SK-N-SH (cell line): ENCODE data around the gene KLHL4. TPM values are rescaled to one million over a fixed set of nuclear protein-coding genes. Genes with fewer than 3 reads are reported as not detected.
"Not testable (repeated sequence)": the region's sequence is repeated elsewhere in the genome, so short reads cannot be mapped to it uniquely, and the experiment has no call there.

Experiments
- CTCF ChIA-PET: fragments of 300-600, 350-600 bp; formaldehyde crosslinking; extraction: SDS; loops from one replicate; lab custom pipeline; 2021; lab: Yijun Ruan, JAX
- POLR2A ChIA-PET: fragments of 350-600 bp; sonication (Branson Sonifier 250); formaldehyde crosslinking; extraction: SDS; loops from one replicate; lab custom pipeline; 2020; ENCODE audit warnings: antibody characterized with exemption, inconsistent platforms; lab: Yijun Ruan, JAX
- DNase-seq: peaks from one replicate; pipeline ENCODE4 v3.0.0; 2012
- H2AFZ ChIP-seq: fragments of 200-600 bp; sonication (generic); 2 replicates; pipeline ENCODE4 v1.8.1; 2016; ENCODE audit warnings: antibody characterized with exemption, mild to moderate bottlenecking, low read depth
- H3F3A ChIP-seq: fragments of 200-600 bp; sonication (generic); replicated peaks from 2 replicates; pipeline ENCODE3; 2016; ENCODE audit warnings: antibody characterized with exemption, mild to moderate bottlenecking; ENCODE audit not compliant: insufficient read depth
- H3K27ac ChIP-seq, 2 experiments: fragments of 200-500 bp in 1 of 2; fragments of 200-600 bp in 1 of 2; sonication (Bioruptor generic) in 1 of 2; sonication (generic), shearing (Covaris generic) in 1 of 2; 2 replicates each; pipeline versions ENCODE4 v1.5.1 to v1.6.1; 2014 to 2016; ENCODE audit warnings: low read depth in 2 of 2, inconsistent platforms in 1 of 2, low read length in 1 of 2, mild to moderate bottlenecking in 1 of 2, mixed read lengths in 1 of 2
- H3K27me3 ChIP-seq: fragments of 200-600 bp; sonication (generic), shearing (Covaris generic); 2 replicates; pipeline ENCODE4 v1.6.1; 2016; ENCODE audit warnings: mixed run types; ENCODE audit not compliant: insufficient read depth
- H3K36me3 ChIP-seq, 2 experiments: fragments of 200-500 bp in 1 of 2; fragments of 200-600 bp in 1 of 2; sonication (Bioruptor generic) in 1 of 2; sonication (generic) in 1 of 2; replicated peaks in 1 of 2; 2 replicates each; pipeline versions ENCODE3 to v1.5.1; 2014 to 2016; ENCODE audit warnings: low read length in 1 of 2, mild to moderate bottlenecking in 1 of 2; ENCODE audit not compliant: insufficient read depth in 2 of 2, control insufficient read depth in 1 of 2
- H3K4me1 ChIP-seq, 2 experiments: fragments of 200-500 bp in 1 of 2; fragments of 200-600 bp in 1 of 2; sonication (Bioruptor generic) in 1 of 2; sonication (generic), shearing (Covaris generic) in 1 of 2; 2 replicates each; pipeline versions ENCODE4 v1.5.1 to v1.6.1; 2014 to 2016; ENCODE audit warnings: low read depth in 1 of 2, low read length in 1 of 2, mixed run types in 1 of 2; ENCODE audit not compliant: insufficient read depth in 2 of 2, control insufficient read depth in 1 of 2
- H3K4me2 ChIP-seq: fragments of 200-600 bp; sonication (generic), shearing (Covaris generic); 2 replicates; pipeline ENCODE4 v1.6.1; 2017; ENCODE audit warnings: mixed run types
- H3K4me3 ChIP-seq, 2 experiments: fragments of 200-500 bp in 1 of 2; fragments of 200-600 bp in 1 of 2; sonication (Bioruptor generic) in 1 of 2; sonication (generic), shearing (Covaris generic) in 1 of 2; 2 replicates each; pipeline versions ENCODE4 v1.5.1 to v1.8.1; 2014 to 2016; ENCODE audit warnings: low read depth in 2 of 2, inconsistent platforms in 1 of 2, low read length in 1 of 2, mild to moderate bottlenecking in 1 of 2, mixed read lengths in 1 of 2, moderate library complexity in 1 of 2
- H3K79me2 ChIP-seq: fragments of 200-600 bp; sonication (generic); 2 replicates; pipeline ENCODE4 v1.8.1; 2017; ENCODE audit warnings: mild to moderate bottlenecking; ENCODE audit not compliant: insufficient read depth
- H3K9ac ChIP-seq: fragments of 200-600 bp; sonication (generic); 2 replicates; pipeline ENCODE4 v1.6.1; 2017; ENCODE audit warnings: mixed run types
- H3K9me2 ChIP-seq: fragments of 200-600 bp; sonication (generic); 2 replicates; pipeline ENCODE4 v1.6.1; 2017; ENCODE audit warnings: mixed run types
- H3K9me3 ChIP-seq: fragments of 200-600 bp; sonication (generic); 2 replicates; pipeline ENCODE4 v1.6.1; 2017; ENCODE audit warnings: mixed run types, mild to moderate bottlenecking, moderate library complexity
- H4K20me1 ChIP-seq: fragments of 200-600 bp; sonication (generic); 2 replicates; pipeline ENCODE4 v1.6.1; 2017; ENCODE audit warnings: mild to moderate bottlenecking, mixed run types; ENCODE audit not compliant: insufficient read depth
- CHD2 ChIP-seq: fragments of 150-350 bp; IDR thresholded peaks from 2 replicates; pipeline ENCODE4 v1.6.1; 2018; ENCODE audit warnings: low read length; ENCODE audit not compliant: partially characterized antibody
- ELF1 ChIP-seq: IDR thresholded peaks from 2 replicates; pipeline ENCODE4 v1.4.0; 2012
- EZH2phosphoT487 ChIP-seq: fragments of 200-600 bp; sonication (generic); IDR thresholded peaks from 2 replicates; pipeline ENCODE4 v1.6.1; 2017; ENCODE audit warnings: low read depth, mixed run types, mild to moderate bottlenecking, antibody characterized with exemption, moderate library complexity, borderline replicate concordance
- FOSL2 ChIP-seq: IDR thresholded peaks from 2 replicates; pipeline ENCODE4 v1.4.0; 2012; ENCODE audit warnings: low read depth, mild to moderate bottlenecking, moderate library complexity, borderline replicate concordance
- GABPA ChIP-seq: IDR thresholded peaks from 2 replicates; pipeline ENCODE4 v1.4.0; 2012; ENCODE audit warnings: low read depth, mild to moderate bottlenecking
- GATA2 ChIP-seq: sonication (generic); formaldehyde crosslinking; IDR thresholded peaks from 2 replicates; pipeline ENCODE4 v1.5.0; 2020; ENCODE audit warnings: mild to moderate bottlenecking, missing genetic modification reagents
- JUND ChIP-seq: IDR thresholded peaks from 2 replicates; pipeline ENCODE4 v1.4.0; 2012
- MEF2A ChIP-seq: IDR thresholded peaks from 2 replicates; pipeline ENCODE4 v1.4.0; 2012; ENCODE audit warnings: low read depth, borderline replicate concordance
- MXI1 ChIP-seq: IDR thresholded peaks from 2 replicates; pipeline ENCODE4 v1.6.1; 2012; ENCODE audit warnings: mild to moderate bottlenecking, low read depth, low read length, improper control_type of control experiment
- NFIC ChIP-seq: IDR thresholded peaks from 2 replicates; pipeline ENCODE4 v1.4.0; 2012; ENCODE audit warnings: borderline replicate concordance
- RFX5 ChIP-seq: IDR thresholded peaks from 2 replicates; pipeline ENCODE4 v1.6.1; 2012; ENCODE audit warnings: mild to moderate bottlenecking, improper control_type of control experiment, low read length
- SMC3 ChIP-seq: IDR thresholded peaks from 2 replicates; pipeline ENCODE4 v1.6.1; 2012; ENCODE audit warnings: low read depth, low read length, improper control_type of control experiment
- TCF12 ChIP-seq: IDR thresholded peaks from 2 replicates; pipeline ENCODE4 v1.4.0; 2012
- USF2 ChIP-seq: fragments of 150-350 bp; IDR thresholded peaks from 2 replicates; pipeline ENCODE4 v1.6.1; 2017; ENCODE audit warnings: antibody characterized with exemption, low read length, low read depth, borderline replicate concordance
- YY1 ChIP-seq: IDR thresholded peaks from 2 replicates; pipeline ENCODE4 v1.4.0; 2012; ENCODE audit warnings: low read depth, mild to moderate bottlenecking
- WGBS: methylation state at CpG from one replicate; pipeline ENCODE4 v1.1.6; 2017; ENCODE audit warnings: low lambda C conversion rate; 5-methylcytosine and 5-hydroxymethylcytosine counted together
- polyA plus RNA-seq, 3 experiments: library from polyadenylated mRNA; depleted of rRNA; stranded (reverse); fragments of >200 nt; gene quantifications; 2 replicates each; pipeline ENCODE4 v1.2.3, GENCODE V29; 2012
- TF ChIP-seq, protein P1 (sequence below): fragments of 200-600 bp; sonication (generic); IDR thresholded peaks from 2 replicates; pipeline ENCODE4 v1.6.1; 2017; ENCODE audit warnings: antibody characterized with exemption, mild to moderate bottlenecking, moderate library complexity
- TF ChIP-seq, protein P2 (sequence below): IDR thresholded peaks from 2 replicates; pipeline ENCODE4; 2012

KLHL4 gene
- polyA plus RNA-seq, 1 of the 3 experiments (the other 2 are of a cell fraction) = 0.18 TPM

GRCh38 chrX:87475793-87476192 lies 41.8 kb upstream of the KLHL4 start:
- Histone ChIP-seq H3K9me2 (no peaks in the 10 kb centered on the region), H3K9me3 (no peaks in the 10 kb centered on the region), H3K27me3 (no peaks in the 10 kb centered on the region; the same call in 1 of the 2 replicates), H3K4me3 (no peak overlapping the region), H3K9ac (no peak overlapping the region), H3K4me1 (no peaks in the 10 kb centered on the region), H3K27ac (no peak overlapping the region), H3K4me2 (no peak overlapping the region), H2AFZ (no peak overlapping the region), H3F3A (no peaks in the 10 kb centered on the region), H4K20me1 (no peaks in the 10 kb centered on the region), H3K79me2 (no peaks in the 10 kb centered on the region), H3K36me3 (no peaks in the 10 kb centered on the region)
- TF ChIP-seq MXI1 (no peak), ELF1 (no peak), JUND (no peak), CHD2 (no peak), SMC3 (no peak), EZH2phosphoT487 (no peak), TCF12 (no peak)
- TF ChIP-seq, protein P1, sequence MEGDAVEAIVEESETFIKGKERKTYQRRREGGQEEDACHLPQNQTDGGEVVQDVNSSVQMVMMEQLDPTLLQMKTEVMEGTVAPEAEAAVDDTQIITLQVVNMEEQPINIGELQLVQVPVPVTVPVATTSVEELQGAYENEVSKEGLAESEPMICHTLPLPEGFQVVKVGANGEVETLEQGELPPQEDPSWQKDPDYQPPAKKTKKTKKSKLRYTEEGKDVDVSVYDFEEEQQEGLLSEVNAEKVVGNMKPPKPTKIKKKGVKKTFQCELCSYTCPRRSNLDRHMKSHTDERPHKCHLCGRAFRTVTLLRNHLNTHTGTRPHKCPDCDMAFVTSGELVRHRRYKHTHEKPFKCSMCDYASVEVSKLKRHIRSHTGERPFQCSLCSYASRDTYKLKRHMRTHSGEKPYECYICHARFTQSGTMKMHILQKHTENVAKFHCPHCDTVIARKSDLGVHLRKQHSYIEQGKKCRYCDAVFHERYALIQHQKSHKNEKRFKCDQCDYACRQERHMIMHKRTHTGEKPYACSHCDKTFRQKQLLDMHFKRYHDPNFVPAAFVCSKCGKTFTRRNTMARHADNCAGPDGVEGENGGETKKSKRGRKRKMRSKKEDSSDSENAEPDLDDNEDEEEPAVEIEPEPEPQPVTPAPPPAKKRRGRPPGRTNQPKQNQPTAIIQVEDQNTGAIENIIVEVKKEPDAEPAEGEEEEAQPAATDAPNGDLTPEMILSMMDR = no peak
- TF ChIP-seq, protein P2, sequence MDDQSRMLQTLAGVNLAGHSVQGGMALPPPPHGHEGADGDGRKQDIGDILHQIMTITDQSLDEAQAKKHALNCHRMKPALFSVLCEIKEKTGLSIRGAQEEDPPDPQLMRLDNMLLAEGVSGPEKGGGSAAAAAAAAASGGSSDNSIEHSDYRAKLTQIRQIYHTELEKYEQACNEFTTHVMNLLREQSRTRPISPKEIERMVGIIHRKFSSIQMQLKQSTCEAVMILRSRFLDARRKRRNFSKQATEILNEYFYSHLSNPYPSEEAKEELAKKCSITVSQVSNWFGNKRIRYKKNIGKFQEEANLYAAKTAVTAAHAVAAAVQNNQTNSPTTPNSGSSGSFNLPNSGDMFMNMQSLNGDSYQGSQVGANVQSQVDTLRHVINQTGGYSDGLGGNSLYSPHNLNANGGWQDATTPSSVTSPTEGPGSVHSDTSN = no peak
- CTCF ChIA-PET = no interaction called here
- POLR2A ChIA-PET = no interaction called here
- no peak for DNase-seq
- 0% methylated on average over 1 of the region's 1 CpG for WGBS

GRCh38 chrX:87478703-87479102 lies 38.9 kb upstream of the KLHL4 start:
- H2AFZ ChIP-seq, H3K4me3 ChIP-seq, H3F3A ChIP-seq, H3K9ac ChIP-seq, H3K36me3 ChIP-seq, H3K79me2 ChIP-seq, CTCF ChIA-PET, H3K4me2 ChIP-seq, H4K20me1 ChIP-seq, DNase-seq, H3K27me3 ChIP-seq, H3K9me3 ChIP-seq, H3K27ac ChIP-seq, H3K4me1 ChIP-seq, POLR2A ChIA-PET, H3K9me2 ChIP-seq: not testable (repeated sequence)
- 51% methylated on average over 16 of the region's 16 CpGs for WGBS

DNA sequence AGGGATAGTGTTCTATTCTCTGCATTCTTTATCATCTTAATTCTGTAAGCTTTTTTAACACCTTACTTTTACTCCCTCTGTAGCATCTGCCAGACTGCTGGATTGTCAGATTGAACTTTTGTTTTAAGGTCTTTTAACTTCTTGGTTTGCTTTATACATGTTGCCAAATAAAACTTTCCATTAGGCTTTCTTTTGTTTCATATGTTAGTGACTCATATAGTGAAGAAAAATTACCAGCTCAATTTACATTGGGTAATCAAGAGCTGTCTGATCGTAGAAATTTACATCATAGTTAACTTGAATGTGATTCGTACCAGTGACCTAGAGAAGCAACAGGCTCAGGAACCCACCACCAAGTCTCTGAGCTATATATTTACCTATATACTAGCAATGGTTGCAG lies 28.5 kb upstream of the KLHL4 start:
- ChIA-PET CTCF (no interaction called here), POLR2A (no interaction called here)
- H3K79me2 ChIP-seq = no peaks in the 10 kb centered on the region
- H3K4me1 ChIP-seq = no peaks in the 10 kb centered on the region
- H3K4me2 ChIP-seq = no peak overlapping the region
- no peaks in the 10 kb centered on the region for H3K9me3 ChIP-seq
- no peaks in the 10 kb centered on the region for H3K9me2 ChIP-seq
- H3K9ac ChIP-seq = no peak overlapping the region
- WGBS = 5% methylated on average over 2 of the region's 2 CpGs
- no peaks in the 10 kb centered on the region for H4K20me1 ChIP-seq
- H3K36me3 ChIP-seq = no peaks in the 10 kb centered on the region
- no peak overlapping the region for H2AFZ ChIP-seq
- no peak overlapping the region for H3K27ac ChIP-seq
- no peaks in the 10 kb centered on the region for H3F3A ChIP-seq
- no peak for DNase-seq
- H3K27me3 ChIP-seq = no peaks in the 10 kb centered on the region; the same call in 1 of the 2 replicates
- no peak overlapping the region for H3K4me3 ChIP-seq
- TF ChIP-seq, protein P1 = no peak
- no peak for TF ChIP-seq TCF12
- no peak for TF ChIP-seq RFX5
- no peak for TF ChIP-seq MEF2A
- no peak for TF ChIP-seq USF2
- TF ChIP-seq NFIC = no peak
- no peak for TF ChIP-seq GATA2 (CRISPR knock-in tag)
- no peak for TF ChIP-seq GABPA
- no peak for TF ChIP-seq YY1
- TF ChIP-seq FOSL2 = no peak
